HCT116 (cell line): ENCODE data around the gene HAO2. TPM values are rescaled to one million over a fixed set of nuclear protein-coding genes. Genes with fewer than 3 reads are reported as not detected.

Source experiments
- ATAC-seq: fragments of 200-7000 bp; cut with Tn5 transposase; 2 replicates; pipeline ENCODE4 v1.9.1; 2020; ENCODE audit warnings: mild to moderate bottlenecking, moderate library complexity
- BruUV-seq: library from RNA; stranded (reverse); fragments of 400-500 nt; replicated peaks from 2 replicates; lab custom pipeline; 2021; lab: Mats Ljungman, UMichigan
- CTCF ChIA-PET: fragments of 300-600 bp; sonication (Branson Sonifier 250); formaldehyde crosslinking; loops from one replicate; lab custom pipeline; 2021; ENCODE audit warnings: antibody characterized with exemption; lab: Charles Lee
- POLR2A ChIA-PET: fragments of 300-600, 350-600 bp; sonication (Branson Sonifier 250); formaldehyde crosslinking; loops from one replicate; lab custom pipeline; 2021; ENCODE audit warnings: antibody characterized with exemption; lab: Charles Lee
- RAD21 ChIA-PET, 2 experiments: fragments of 300-600 bp; sonication (Branson Sonifier 250); formaldehyde crosslinking; loops; one replicate each; lab custom pipeline; 2023; ENCODE audit warnings: low total read pairs in 2 of 2; ENCODE audit not compliant: uncharacterized antibody in 2 of 2, unreplicated experiment in 2 of 2, low non-redundant PET in 1 of 2; lab: Charles Lee
- DNase-seq: peaks from one replicate; pipeline ENCODE4 v3.0.0-alpha.2; 2010; ENCODE audit warnings: low read depth, low spot score
- H2AFZ ChIP-seq: fragments of 200-600 bp; shearing (Covaris generic), sonication (generic); 2 replicates; pipeline ENCODE4 v1.6.1; 2017; ENCODE audit warnings: low read depth, mixed run types, mixed read lengths, antibody characterized with exemption, low read length; ENCODE audit not compliant: poor library complexity, severe bottlenecking
- H3K27ac ChIP-seq: 2 replicates; pipeline ENCODE4 v1.5.1; 2012; ENCODE audit warnings: low read depth, low read length
- H3K27me3 ChIP-seq: fragments of 200-600 bp; sonication (generic); 2 replicates; pipeline ENCODE4 v1.6.1; 2016; ENCODE audit warnings: mixed run types, low read length, mixed read lengths; ENCODE audit not compliant: insufficient read depth
- H3K36me3 ChIP-seq, 2 experiments: fragments of 200-500 bp in 1 of 2; fragments of 200-600 bp in 1 of 2; sonication (Bioruptor generic) in 1 of 2; sonication (generic) in 1 of 2; 2 replicates each; pipeline versions ENCODE4 v1.5.1 to v1.6.1; 2014 to 2016; ENCODE audit warnings: low read length in 2 of 2, inconsistent platforms in 1 of 2, mixed read lengths in 1 of 2, mixed run types in 1 of 2; ENCODE audit not compliant: insufficient read depth in 2 of 2, control insufficient read depth in 1 of 2
- H3K4me1 ChIP-seq, 2 experiments: fragments of 200-600 bp in 1 of 2; sonication (generic) in 1 of 2; 2 replicates each; pipeline versions ENCODE4 v1.5.1 to v1.6.1; 2012 to 2017; ENCODE audit warnings: low read length in 2 of 2, inconsistent platforms in 1 of 2, mild to moderate bottlenecking in 1 of 2, mixed read lengths in 1 of 2, mixed run types in 1 of 2, moderate library complexity in 1 of 2; ENCODE audit not compliant: insufficient read depth in 2 of 2, control insufficient read depth in 1 of 2
- H3K4me2 ChIP-seq: fragments of 200-600 bp; sonication (generic); 2 replicates; pipeline ENCODE4 v1.6.1; 2017; ENCODE audit warnings: mixed run types, low read length, mixed read lengths
- H3K4me3 ChIP-seq, 2 experiments: fragments of 200-600 bp in 1 of 2; sonication (generic) in 1 of 2; replicated peaks in 1 of 2; 2 replicates each; pipeline ENCODE4 v1.5.1; 2011 to 2016; ENCODE audit warnings: low read length in 2 of 2, control low read depth in 1 of 2, low read depth in 1 of 2, mild to moderate bottlenecking in 1 of 2, mixed read lengths in 1 of 2, mixed run types in 1 of 2
- H3K79me2 ChIP-seq: fragments of 200-600 bp; sonication (generic); 2 replicates; pipeline ENCODE4 v1.6.1; 2017; ENCODE audit warnings: mild to moderate bottlenecking, mixed run types, low read length, moderate library complexity, mixed read lengths; ENCODE audit not compliant: insufficient read depth
- H3K9ac ChIP-seq: fragments of 200-600 bp; sonication (generic); 2 replicates; pipeline ENCODE4 v1.6.1; 2016; ENCODE audit warnings: low read length, mixed read lengths
- H3K9me2 ChIP-seq: fragments of 200-600 bp; sonication (generic), shearing (Covaris generic); 2 replicates; pipeline ENCODE4 v1.6.1; 2017; ENCODE audit warnings: mixed run types, mild to moderate bottlenecking, moderate library complexity; ENCODE audit not compliant: insufficient read depth
- H3K9me3 ChIP-seq, 2 experiments: fragments of 200-500 bp in 1 of 2; fragments of 200-600 bp in 1 of 2; sonication (Bioruptor generic) in 1 of 2; sonication (generic) in 1 of 2; 2 replicates each; pipeline ENCODE4 v1.6.1; 2014 to 2017; ENCODE audit warnings: low read length in 2 of 2, mixed read lengths in 2 of 2, inconsistent platforms in 1 of 2, low read depth in 1 of 2, mild to moderate bottlenecking in 1 of 2, mixed run types in 1 of 2, moderate library complexity in 1 of 2; ENCODE audit not compliant: control insufficient read depth in 1 of 2, insufficient read depth in 1 of 2
- H4K20me1 ChIP-seq: fragments of 200-600 bp; sonication (generic), shearing (Covaris generic); 2 replicates; pipeline ENCODE4 v1.6.1; 2017; ENCODE audit warnings: mixed run types, mild to moderate bottlenecking, moderate library complexity; ENCODE audit not compliant: insufficient read depth
- CEBPB ChIP-seq: IDR thresholded peaks from 2 replicates; pipeline ENCODE4 v1.6.1; 2012; ENCODE audit warnings: low read depth
- ELF1 ChIP-seq: IDR thresholded peaks from 2 replicates; pipeline ENCODE4 v1.6.1; 2012; ENCODE audit warnings: low read depth, borderline replicate concordance
- EZH2phosphoT487 ChIP-seq: fragments of 200-600 bp; IDR thresholded peaks from 2 replicates; pipeline ENCODE4 v1.6.1; 2018; ENCODE audit warnings: antibody characterized with exemption, borderline replicate concordance
- FOSL1 ChIP-seq: IDR thresholded peaks from 2 replicates; pipeline ENCODE4 v1.6.1; 2012; ENCODE audit warnings: low read depth
- JUND ChIP-seq: IDR thresholded peaks from 2 replicates; pipeline ENCODE4 v1.6.1; 2012
- POLR2A ChIP-seq: IDR thresholded peaks from 2 replicates; pipeline ENCODE4 v1.7.0; 2011; ENCODE audit warnings: borderline replicate concordance; ENCODE audit not compliant: insufficient read depth, insufficient read length; ENCODE audit errors: extremely low read depth
- POLR2AphosphoS5 ChIP-seq: IDR thresholded peaks from 2 replicates; pipeline ENCODE4 v1.6.1; 2011; ENCODE audit warnings: mild to moderate bottlenecking, low read depth, low read length, moderate library complexity
- RAD21 ChIP-seq: IDR thresholded peaks from 2 replicates; pipeline ENCODE4 v1.6.1; 2012; ENCODE audit warnings: low read depth, mild to moderate bottlenecking
- SIN3A ChIP-seq: IDR thresholded peaks from 2 replicates; pipeline ENCODE4 v1.6.1; 2012; ENCODE audit warnings: low read depth
- YY1 ChIP-seq: IDR thresholded peaks from 2 replicates; pipeline ENCODE4 v1.6.1; 2011; ENCODE audit warnings: low read length, low read depth, moderate library complexity, mild to moderate bottlenecking; ENCODE audit not compliant: insufficient replicate concordance; ENCODE audit errors: extremely low read depth
- ZNF274 ChIP-seq: fragments of 200-500 bp; sonication (Bioruptor generic); IDR thresholded peaks from 2 replicates; pipeline ENCODE4 v1.6.1; 2014; ENCODE audit warnings: mild to moderate bottlenecking, low read depth, low read length, inconsistent platforms
- intact Hi-C: fragments of 100-400 bp; cut with micrococcal nuclease; formaldehyde crosslinking; loops from 2 replicates; pipeline ENCODE4 v1.10.0; 2022
- total RNA-seq: library from RNA; stranded (reverse); gene quantifications from one replicate; pipeline ENCODE4 v1.2.1, GENCODE V29; 2021; ENCODE audit not compliant: unreplicated experiment
- TF ChIP-seq, protein P1 (sequence below): IDR thresholded peaks from 2 replicates; pipeline ENCODE4 v1.6.1; 2012
- TF ChIP-seq, protein P2 (sequence below), 3 experiments: fragments of 200-600 bp in 1 of 3; sonication (generic) in 1 of 3; IDR thresholded peaks in 2 of 3; conservative IDR thresholded peaks in 1 of 3; 2 replicates each; pipeline ENCODE4 v1.5.1; 2012 to 2017; ENCODE audit warnings: low read depth in 2 of 3, low read length in 2 of 3, antibody characterized with exemption in 1 of 3, borderline replicate concordance in 1 of 3, control low read depth in 1 of 3, mild to moderate bottlenecking in 1 of 3, mixed read lengths in 1 of 3, mixed run types in 1 of 3, moderate library complexity in 1 of 3; ENCODE audit not compliant: insufficient read depth in 1 of 3
- TF ChIP-seq, protein P3 (sequence below): IDR thresholded peaks from 2 replicates; pipeline ENCODE4 v1.6.1; 2012; ENCODE audit warnings: low read depth
- TF ChIP-seq, protein P4 (sequence below): IDR thresholded peaks from 2 replicates; pipeline ENCODE4 v1.6.1; 2011; ENCODE audit warnings: mild to moderate bottlenecking, low read length, moderate library complexity; ENCODE audit not compliant: insufficient replicate concordance; ENCODE audit errors: extremely low read depth

The HAO2 gene
- total RNA-seq, 1 experiment from 2014 or later, result not detected

DNA sequence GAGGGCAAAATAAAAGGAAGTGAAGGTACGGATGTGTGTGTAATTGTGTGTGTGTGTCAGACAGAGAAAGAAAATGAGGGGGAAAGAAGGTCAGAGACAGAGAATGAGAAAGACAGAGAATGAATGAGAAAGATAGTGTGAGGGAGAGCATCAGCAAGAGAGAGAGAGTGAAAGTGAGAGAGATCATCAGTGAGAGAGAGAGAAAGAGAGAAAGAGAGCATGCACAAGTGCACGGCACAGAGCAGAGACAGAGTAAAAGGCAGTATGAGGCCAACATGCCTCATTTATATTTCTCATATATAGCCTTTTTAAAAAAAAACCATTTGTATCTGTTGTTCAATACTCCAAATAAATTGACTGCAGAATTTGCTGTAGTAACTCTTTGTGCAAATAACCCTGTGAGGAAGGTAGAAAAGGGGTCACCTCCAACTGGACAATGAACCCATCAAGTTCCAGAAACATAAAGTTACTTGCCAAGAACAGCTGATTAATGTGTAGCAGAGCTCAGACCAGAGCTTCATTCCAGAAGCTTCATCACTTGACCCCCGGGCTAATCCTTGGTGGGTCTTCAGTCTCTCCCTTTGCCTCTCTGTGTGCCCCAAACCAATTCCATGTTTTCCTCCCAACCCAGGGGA, 47.5 kb downstream of the HAO2 start:
- intact Hi-C loops, result no loop called here
- H3K4me1 ChIP-seq, result no peaks in the 10 kb centered on the region

More for the DNA sequence above, 47.5 kb downstream of the HAO2 start:
- ChIA-PET RAD21 (no interaction called here), POLR2A (no interaction called here), CTCF (no interaction called here)
- Histone ChIP-seq H3K79me2 (no peaks in the 10 kb centered on the region), H2AFZ (no peak overlapping the region), H3K27ac (no peak overlapping the region), H3K9ac (no peak overlapping the region), H3K4me2 (no peak overlapping the region), H3K9me2 (no peaks in the 10 kb centered on the region), H3K9me3 (no peaks in the 10 kb centered on the region), H3K4me3 (no peak overlapping the region), H3K27me3 (no peaks in the 10 kb centered on the region; the same call in 1 of the 2 replicates), H3K36me3 (no peaks in the 10 kb centered on the region), H4K20me1 (no peaks in the 10 kb centered on the region)
- ATAC-seq, result no peak
- no peak for DNase-seq
- no TSS peak for BruUV-seq
- TF ChIP-seq, protein P1, sequence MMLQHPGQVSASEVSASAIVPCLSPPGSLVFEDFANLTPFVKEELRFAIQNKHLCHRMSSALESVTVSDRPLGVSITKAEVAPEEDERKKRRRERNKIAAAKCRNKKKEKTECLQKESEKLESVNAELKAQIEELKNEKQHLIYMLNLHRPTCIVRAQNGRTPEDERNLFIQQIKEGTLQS, result no peak
- TF ChIP-seq POLR2A, result no peak
- TF ChIP-seq CEBPB, result no peak
- TF ChIP-seq RAD21, result no peak
- no peak for TF ChIP-seq ZNF274
- no peak for TF ChIP-seq SIN3A
- TF ChIP-seq POLR2AphosphoS5, result no peak
- TF ChIP-seq, protein P2, sequence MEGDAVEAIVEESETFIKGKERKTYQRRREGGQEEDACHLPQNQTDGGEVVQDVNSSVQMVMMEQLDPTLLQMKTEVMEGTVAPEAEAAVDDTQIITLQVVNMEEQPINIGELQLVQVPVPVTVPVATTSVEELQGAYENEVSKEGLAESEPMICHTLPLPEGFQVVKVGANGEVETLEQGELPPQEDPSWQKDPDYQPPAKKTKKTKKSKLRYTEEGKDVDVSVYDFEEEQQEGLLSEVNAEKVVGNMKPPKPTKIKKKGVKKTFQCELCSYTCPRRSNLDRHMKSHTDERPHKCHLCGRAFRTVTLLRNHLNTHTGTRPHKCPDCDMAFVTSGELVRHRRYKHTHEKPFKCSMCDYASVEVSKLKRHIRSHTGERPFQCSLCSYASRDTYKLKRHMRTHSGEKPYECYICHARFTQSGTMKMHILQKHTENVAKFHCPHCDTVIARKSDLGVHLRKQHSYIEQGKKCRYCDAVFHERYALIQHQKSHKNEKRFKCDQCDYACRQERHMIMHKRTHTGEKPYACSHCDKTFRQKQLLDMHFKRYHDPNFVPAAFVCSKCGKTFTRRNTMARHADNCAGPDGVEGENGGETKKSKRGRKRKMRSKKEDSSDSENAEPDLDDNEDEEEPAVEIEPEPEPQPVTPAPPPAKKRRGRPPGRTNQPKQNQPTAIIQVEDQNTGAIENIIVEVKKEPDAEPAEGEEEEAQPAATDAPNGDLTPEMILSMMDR (IDR thresholded peaks at IDR 0.05 in 2 of 3, conservative IDR thresholded peaks at IDR 0.05 in 1 of 3; ENCODE audit: borderline replicate concordance in 1 of 3, insufficient read depth in 1 of 3, low read depth in 2 of 3, low read length in 2 of 3), result no peak
- TF ChIP-seq JUND, result no peak
- TF ChIP-seq, protein P3, sequence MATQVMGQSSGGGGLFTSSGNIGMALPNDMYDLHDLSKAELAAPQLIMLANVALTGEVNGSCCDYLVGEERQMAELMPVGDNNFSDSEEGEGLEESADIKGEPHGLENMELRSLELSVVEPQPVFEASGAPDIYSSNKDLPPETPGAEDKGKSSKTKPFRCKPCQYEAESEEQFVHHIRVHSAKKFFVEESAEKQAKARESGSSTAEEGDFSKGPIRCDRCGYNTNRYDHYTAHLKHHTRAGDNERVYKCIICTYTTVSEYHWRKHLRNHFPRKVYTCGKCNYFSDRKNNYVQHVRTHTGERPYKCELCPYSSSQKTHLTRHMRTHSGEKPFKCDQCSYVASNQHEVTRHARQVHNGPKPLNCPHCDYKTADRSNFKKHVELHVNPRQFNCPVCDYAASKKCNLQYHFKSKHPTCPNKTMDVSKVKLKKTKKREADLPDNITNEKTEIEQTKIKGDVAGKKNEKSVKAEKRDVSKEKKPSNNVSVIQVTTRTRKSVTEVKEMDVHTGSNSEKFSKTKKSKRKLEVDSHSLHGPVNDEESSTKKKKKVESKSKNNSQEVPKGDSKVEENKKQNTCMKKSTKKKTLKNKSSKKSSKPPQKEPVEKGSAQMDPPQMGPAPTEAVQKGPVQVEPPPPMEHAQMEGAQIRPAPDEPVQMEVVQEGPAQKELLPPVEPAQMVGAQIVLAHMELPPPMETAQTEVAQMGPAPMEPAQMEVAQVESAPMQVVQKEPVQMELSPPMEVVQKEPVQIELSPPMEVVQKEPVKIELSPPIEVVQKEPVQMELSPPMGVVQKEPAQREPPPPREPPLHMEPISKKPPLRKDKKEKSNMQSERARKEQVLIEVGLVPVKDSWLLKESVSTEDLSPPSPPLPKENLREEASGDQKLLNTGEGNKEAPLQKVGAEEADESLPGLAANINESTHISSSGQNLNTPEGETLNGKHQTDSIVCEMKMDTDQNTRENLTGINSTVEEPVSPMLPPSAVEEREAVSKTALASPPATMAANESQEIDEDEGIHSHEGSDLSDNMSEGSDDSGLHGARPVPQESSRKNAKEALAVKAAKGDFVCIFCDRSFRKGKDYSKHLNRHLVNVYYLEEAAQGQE, result no peak
- no peak for TF ChIP-seq EZH2phosphoT487
- TF ChIP-seq YY1, result no peak
- TF ChIP-seq ELF1, result no peak
- TF ChIP-seq FOSL1, result no peak
- TF ChIP-seq, protein P4, sequence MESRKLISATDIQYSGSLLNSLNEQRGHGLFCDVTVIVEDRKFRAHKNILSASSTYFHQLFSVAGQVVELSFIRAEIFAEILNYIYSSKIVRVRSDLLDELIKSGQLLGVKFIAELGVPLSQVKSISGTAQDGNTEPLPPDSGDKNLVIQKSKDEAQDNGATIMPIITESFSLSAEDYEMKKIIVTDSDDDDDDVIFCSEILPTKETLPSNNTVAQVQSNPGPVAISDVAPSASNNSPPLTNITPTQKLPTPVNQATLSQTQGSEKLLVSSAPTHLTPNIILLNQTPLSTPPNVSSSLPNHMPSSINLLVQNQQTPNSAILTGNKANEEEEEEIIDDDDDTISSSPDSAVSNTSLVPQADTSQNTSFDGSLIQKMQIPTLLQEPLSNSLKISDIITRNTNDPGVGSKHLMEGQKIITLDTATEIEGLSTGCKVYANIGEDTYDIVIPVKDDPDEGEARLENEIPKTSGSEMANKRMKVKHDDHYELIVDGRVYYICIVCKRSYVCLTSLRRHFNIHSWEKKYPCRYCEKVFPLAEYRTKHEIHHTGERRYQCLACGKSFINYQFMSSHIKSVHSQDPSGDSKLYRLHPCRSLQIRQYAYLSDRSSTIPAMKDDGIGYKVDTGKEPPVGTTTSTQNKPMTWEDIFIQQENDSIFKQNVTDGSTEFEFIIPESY, result no peak
